Mammary epithelial cell (primary cell): ENCODE measurements around the gene TAPBPL.

Source experiments
- CTCF ChIP-seq, 2 donors: IDR thresholded peaks in 1 of 2; conservative IDR thresholded peaks in 1 of 2; 2 replicates each; pipeline ENCODE4 v1.5.1; 2011 to 2012; ENCODE audit warnings: inconsistent platforms in 2 of 2, low read length in 2 of 2, mild to moderate bottlenecking in 2 of 2, control low read depth in 1 of 2, low read depth in 1 of 2; ENCODE audit not compliant: insufficient read depth in 1 of 2; ENCODE audit errors: extremely low read depth in 1 of 2
- EZH2 ChIP-seq: IDR thresholded peaks from 2 replicates; pipeline ENCODE4 v1.6.1; 2012; ENCODE audit warnings: low read length, inconsistent platforms, borderline replicate concordance

DNA sequence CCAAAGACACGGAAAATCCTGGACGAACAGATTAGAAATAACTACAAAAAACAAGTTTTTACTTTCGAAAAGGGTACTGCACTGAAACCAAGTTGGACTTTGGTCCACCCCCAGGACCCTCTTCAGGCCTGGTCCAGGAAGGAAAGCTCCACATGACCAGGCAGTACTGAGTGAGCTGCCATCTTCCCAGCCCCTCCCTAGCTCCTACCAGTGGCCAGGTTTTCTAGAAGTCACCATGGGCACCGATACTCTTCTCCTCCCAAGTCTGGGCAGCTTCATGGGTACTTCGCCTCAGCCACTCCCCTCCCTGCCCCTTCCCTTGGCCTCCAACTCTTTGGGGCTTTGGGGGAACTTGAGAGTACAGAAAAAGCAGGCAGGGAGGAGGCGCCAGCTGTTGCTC lies 12.0 kb downstream of the TAPBPL start:
- TF ChIP-seq CTCF (conservative IDR thresholded peaks at IDR 0.05 in 1 of 2, IDR thresholded peaks at IDR 0.05 in 1 of 2; ENCODE audit: extremely low read depth in 1 of 2, insufficient read depth in 1 of 2, low read depth in 1 of 2, low read length in 2 of 2) (no peak), EZH2 (no peak)
